ENCODE measurements around the gene COL20A1.

Gene COL20A1

GRCh38 chr20:63311186-63311832 is 18.3 kb downstream of the COL20A1 start:
- DNase-seq = no peak

DNA sequence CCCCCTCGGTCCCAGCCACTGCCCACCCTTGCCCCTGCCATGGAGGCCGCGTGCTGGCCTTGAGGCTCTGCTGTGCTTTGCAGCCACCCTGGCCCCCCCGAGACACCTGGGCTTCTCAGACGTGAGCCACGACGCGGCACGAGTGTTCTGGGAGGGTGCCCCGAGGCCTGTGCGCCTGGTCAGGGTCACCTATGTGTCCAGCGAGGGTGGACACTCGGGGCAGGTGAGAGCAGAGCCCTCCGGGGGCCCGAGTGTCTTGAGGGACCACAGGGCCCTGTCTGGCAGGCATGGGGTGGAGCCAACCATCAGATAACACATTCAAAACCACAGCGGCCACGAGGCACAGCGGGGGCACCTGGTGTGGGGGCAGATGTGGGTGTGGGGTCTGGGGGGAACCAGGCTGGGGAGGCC is 18.9 kb downstream of the COL20A1 start:
- DNase-seq = no peak

DNA sequence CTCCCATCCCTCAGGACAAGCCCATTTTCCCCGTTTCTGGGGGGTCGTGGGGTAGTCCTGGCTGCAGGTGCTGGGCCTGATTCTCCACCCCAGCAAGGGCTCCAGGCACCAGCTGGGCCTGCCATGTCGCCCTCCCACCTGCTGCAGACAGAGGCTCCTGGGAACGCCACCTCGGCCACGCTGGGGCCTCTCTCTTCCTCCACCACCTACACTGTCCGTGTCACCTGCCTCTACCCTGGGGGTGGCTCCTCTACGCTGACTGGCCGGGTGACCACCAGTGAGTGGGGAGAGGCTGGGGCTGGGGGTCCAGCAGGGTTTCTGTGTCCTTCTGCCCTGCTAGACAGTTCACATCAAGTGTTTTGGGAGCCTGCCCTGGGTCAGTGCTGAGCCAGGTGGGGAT is 19.3 kb downstream of the COL20A1 start:
- DNase-seq = no peak

DNA sequence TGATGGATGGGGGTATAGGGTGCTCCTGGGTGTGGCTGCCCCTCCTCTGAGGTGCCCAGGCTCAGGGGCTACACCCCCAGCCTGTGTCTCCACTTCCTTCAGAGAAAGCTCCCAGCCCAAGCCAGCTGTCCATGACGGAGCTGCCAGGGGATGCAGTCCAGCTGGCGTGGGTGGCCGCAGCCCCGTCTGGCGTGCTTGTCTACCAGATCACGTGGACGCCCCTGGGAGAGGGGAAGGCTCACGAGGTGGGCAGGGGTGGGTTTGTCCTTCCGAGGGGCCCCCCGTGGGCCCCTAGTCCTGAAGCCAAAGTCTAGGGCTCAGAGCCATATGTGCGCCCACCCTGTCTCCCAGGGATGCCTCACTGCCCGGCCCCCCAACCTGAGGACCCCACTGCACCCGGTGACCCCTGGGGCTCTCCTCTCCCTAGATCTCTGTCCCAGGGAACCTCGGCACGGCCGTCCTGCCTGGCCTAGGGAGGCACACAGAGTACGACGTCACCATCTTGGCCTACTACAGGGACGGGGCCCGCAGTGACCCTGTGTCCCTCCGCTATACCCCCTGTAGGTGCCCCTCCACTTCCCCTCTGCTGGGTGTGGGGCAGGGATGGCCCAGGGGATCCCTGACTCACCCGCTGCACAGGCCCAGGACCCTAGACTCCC is 19.8 kb downstream of the COL20A1 start:
- no peak for DNase-seq

- no peak for DNase-seq
These were observed 20.5 kb downstream of the COL20A1 start for GRCh38 chr20:63313349-63314014.

DNA sequence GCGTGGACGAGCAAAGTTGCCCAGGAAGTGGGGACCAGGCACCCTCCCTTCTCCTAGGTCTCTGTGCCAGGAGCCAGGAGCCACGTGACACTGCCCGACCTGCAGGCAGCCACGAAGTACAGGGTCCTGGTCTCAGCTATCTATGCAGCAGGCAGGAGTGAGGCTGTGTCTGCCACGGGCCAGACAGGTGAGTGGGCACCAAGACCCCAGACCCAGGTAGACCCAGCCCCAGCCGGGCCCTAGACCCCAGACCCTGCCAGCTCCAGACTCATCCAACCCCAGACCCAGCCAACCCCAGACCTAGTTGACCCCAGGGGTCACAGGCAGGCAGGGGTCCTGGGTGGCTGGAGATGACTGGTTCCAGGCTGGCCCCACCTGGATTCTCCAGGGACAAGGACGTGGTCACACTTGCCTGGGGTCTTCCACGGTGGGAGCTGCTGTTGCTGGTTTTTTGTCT is 21.1 kb downstream of the COL20A1 start:
- no peak for DNase-seq

DNA sequence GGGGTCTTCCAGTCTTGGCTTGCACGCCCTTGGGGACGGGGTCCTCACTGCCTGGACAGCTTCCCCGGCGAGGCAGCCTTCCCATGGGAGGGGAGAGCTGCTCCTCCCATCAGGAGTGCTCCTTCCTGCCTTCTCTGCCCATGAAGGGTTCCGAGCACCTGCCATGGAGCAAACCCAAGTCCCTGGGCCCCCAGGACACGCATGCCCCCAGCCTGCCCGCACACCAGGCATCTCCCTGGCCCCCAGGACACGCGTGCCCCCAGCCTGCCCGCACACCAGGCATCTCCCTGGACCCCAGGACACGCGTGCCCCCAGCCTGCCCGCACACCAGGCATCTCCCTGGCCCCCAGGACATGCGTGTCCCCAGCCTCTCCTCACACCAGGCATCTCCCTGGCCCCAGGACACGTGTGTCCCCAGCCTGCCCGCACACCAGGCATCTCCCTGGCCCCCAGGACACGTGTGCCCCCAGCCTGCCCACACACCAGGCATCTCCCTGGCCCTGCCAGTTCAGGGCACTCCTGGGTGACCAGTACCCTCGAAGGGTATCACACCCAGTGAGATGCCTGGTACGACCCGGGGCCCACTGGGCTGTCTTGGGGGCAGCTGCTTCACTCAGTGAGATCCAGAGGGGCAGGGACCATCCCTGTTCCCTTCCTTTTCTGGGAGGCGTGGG is 21.7 kb downstream of the COL20A1 start:
- DNase-seq = no peak

- DNase-seq = no peak
These were observed 22.3 kb downstream of the COL20A1 start for GRCh38 chr20:63315240-63315689.

GRCh38 chr20:63315731-63316491 is 22.9 kb downstream of the COL20A1 start:
- DNase-seq = no peak

DNA sequence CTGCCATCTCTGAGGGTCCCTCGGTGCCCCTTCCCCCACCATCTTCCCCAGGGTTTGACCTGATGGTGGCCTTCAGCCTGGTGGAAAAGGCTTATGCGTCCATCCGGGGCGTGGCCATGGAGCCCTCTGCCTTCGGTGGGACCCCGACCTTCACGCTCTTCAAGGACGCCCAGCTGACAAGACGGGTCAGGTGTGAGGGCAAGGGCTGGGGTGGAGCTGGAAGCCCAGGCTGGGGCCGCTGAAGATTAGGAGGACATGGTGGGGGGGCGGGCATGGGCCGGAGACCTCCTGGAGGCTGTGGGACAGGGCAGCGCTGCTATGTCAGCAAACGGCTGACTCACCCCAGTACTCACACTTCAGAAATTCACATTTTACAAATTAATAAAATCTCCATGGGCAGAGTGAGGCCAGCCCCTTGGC is 23.5 kb downstream of the COL20A1 start:
- DNase-seq = no peak

DNA sequence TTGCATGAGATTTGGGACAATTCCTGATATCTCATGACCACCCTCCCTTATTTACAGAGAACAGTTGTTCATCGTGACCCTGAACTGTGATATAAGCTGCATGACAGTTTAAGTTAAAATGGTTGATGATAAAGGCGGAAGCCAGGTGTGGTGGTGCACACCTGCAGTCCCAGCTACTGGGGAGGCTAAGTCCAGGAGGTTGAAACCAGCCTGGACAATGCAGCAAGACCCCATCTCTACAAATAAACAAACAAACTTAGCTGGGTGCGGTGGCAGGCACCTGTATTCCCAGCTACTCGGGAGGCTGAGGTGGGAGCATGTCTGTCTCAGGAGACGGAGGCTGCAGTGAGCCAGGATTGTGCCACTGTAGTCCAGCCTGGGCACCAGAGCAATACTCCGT is 24.1 kb downstream of the COL20A1 start:
- DNase-seq = no peak

- DNase-seq = peak; percentile 33
These were observed 24.8 kb downstream of the COL20A1 start for GRCh38 chr20:63317601-63318291.

- no peak for DNase-seq
These were observed 25.6 kb downstream of the COL20A1 start for GRCh38 chr20:63318391-63319163.

- DNase-seq = no peak
These were observed 26.4 kb downstream of the COL20A1 start for GRCh38 chr20:63319164-63320040.

DNA sequence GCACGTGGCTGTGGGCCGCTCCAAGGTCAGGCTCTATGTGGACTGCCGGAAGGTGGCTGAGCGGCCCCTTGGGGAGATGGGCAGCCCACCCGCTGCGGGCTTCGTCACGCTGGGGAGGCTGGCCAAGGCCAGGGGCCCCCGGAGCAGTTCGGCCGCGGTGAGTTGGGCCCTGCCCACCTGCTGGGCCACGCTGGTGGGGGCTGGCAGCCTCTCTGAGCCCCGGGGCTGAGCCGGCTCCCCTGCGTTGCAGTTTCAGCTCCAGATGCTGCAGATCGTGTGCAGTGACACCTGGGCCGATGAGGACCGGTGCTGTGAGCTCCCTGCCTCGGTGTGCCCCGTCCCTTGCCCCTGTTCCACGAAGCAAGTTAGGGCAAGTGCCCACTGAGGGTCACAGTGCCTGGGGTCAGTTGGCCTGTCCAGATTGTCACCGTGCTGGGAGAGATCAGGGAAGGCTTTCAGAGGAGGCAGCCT is 27.1 kb downstream of the COL20A1 start:
- DNase-seq = no peak

DNA sequence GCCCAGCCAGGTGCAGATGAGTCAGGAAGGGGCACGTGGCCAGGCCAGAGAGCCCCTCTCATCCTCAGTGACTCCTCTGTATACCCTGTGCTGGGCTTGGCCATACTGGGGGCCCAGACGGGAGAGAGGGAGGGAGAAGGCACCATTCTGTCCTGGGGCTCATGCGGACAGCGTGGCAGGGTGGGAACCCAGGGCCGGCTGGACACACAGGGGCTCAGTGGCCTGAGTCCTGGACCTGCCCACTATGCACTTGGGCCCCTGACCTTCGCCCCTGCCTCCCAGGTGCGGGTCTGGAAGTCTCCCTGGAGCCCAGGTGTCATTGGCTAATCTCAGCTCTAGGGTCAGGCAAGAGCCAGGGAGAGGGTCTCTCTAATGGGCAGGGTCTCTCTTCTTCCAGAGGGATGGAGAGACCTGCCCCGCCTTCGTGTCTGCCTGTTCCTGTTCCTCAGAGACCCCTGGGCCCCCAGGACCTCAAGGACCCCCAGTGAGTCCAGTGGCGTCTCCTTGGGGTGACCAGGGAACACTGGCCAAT is 27.7 kb downstream of the COL20A1 start:
- no peak for DNase-seq

DNA sequence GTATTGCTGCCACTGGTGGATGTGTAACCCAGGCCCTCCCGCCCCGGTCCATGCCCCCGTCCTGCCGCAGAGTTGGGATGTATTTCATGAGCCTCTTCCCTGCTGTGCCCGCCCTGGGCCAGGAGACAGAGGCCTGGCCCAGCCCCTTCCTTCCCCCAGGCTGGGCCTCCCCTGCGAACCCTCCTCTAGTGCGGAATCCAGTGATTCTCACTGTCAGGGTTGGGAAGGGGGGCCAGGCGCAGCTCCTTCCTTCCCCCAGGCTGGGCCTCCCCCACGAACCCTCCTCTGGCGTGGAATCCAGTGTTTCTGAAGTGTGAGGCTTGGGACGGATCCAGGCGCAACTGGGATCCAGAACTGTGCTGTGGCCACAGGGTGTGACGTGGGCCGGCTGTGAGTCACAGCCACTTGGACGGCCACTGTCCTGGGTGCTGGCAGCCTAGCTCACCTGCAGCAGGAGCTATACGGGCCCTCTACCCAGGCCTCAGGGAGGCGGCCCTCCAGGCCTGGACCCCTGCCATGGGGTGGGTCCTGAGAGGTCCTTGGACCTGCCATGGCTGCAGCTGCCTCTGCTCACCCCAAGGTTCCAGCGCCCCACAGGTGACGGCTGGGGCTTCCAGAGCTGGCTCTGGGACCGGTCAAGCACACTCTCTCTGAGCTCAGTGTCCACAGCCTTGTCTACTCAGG is 28.3 kb downstream of the COL20A1 start:
- no peak for DNase-seq

GRCh38 chr20:63322146-63322932 is 29.4 kb downstream of the COL20A1 start:
- no peak for DNase-seq

Measured in NCI-H345 (cell line).